ENCODE measurements around the gene KRTAP10-9. TPM values are rescaled to one million over a fixed set of nuclear protein-coding genes. Genes with fewer than 3 reads are reported as not detected.

Gene KRTAP10-9
- polyA plus RNA-seq, 3 donors = not detected

DNA sequence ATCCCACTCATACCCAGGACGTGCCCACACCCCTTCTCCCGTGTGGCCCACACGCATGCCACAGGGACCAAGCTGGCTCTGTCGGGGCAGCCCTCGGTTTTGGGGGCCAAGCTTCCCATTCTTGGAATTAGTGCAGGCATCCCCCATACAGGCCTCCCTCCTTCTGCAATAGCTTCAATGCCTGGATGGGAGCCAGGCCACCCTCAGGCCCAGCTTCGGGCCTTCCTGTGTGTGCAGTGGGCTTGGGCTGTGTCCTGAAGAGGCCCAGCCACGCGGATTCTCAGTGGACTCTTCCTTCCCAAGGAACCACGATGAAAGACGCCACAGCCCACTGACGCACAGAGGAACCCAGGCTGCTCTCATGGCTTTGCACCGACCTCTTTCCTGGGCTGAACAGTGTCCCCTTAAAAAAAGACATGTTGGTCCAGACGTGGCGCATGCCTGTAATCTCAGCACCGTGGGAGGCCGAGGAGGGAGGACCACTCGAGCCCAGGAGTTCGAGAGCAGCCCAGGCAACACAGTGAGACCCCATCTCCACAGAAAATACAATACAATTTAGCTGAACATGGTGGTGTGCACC is 22.7 kb downstream of the KRTAP10-9 start:
- no peaks in the 10 kb centered on the region for H3K36me3 Mint-ChIP-seq
- peaks cover 15 to 31% (median 26%) of the 10 kb centered on the region in 7 donors for H3K9me3 Mint-ChIP-seq
- H3K27ac Mint-ChIP-seq = no peak overlapping the region
- peaks cover under 1 to 14% (median 6%) of the 10 kb centered on the region in 3 donors for H3K27me3 Mint-ChIP-seq (ENCODE audit: low read depth in 3 of 3)
- Histone ChIP-seq H3K4me3 (replicated peaks in 1 of 3; ENCODE audit: low read depth in 2 of 3, low read length in 3 of 3) (no peak overlapping the region), H3K4me1 (ENCODE audit: control insufficient read depth in 1 of 2, insufficient read depth in 2 of 2, low read length in 2 of 2) (no peaks in the 10 kb centered on the region), H3K27ac (ENCODE audit: low read depth in 1 of 2, low read length in 2 of 2) (no peak overlapping the region), H3K9me3 (replicated peaks in 1 of 2; ENCODE audit: control insufficient read depth in 1 of 2, insufficient read depth in 1 of 2, low read length in 2 of 2) (peaks cover 9 to 16% of the 10 kb centered on the region in 2 donors), H3K36me3 (replicated peaks in 1 of 2; ENCODE audit: control insufficient read depth in 1 of 2, insufficient read depth in 2 of 2, low read length in 2 of 2) (no peaks in the 10 kb centered on the region), H4K20me1 (ENCODE audit: insufficient read depth, low read length) (no peaks in the 10 kb centered on the region), H3K4me2 (replicated peaks; ENCODE audit: extremely low read depth, low read length, poor library complexity, severe bottlenecking) (no peak overlapping the region), H3K79me2 (ENCODE audit: insufficient read depth, low read length) (no peaks in the 10 kb centered on the region), H3K9ac (ENCODE audit: insufficient read depth, low read length, poor library complexity, severe bottlenecking) (no peak overlapping the region), H3K27me3 (ENCODE audit: control insufficient read depth in 2 of 2, insufficient read depth in 2 of 2, low read length in 2 of 2) (no peaks in the 10 kb centered on the region), H2AFZ (ENCODE audit: insufficient read depth, low read depth, low read length, poor library complexity, severe bottlenecking) (no peak overlapping the region)
- TF ChIP-seq CTCF (IDR thresholded peaks at IDR 0.05) = no peak
- H3K4me3 Mint-ChIP-seq = no peak overlapping the region
- no peaks in the 10 kb centered on the region for H3K4me1 Mint-ChIP-seq
- 89% methylated on average over 11 of the region's 18 CpGs for WGBS (ENCODE audit: insufficient coverage)
- DNase-seq = no peak
- intact Hi-C loops (cut with micrococcal nuclease) = no loop called here

GRCh38 chr21:44650265-44650972 is 23.5 kb downstream of the KRTAP10-9 start:
- H3K9me3 ChIP-seq (replicated peaks in 1 of 2; ENCODE audit: control insufficient read depth in 1 of 2, insufficient read depth in 1 of 2, low read length in 2 of 2) = peaks cover 1 to 18% of the 10 kb centered on the region in 2 donors
- H4K20me1 ChIP-seq (ENCODE audit: insufficient read depth, low read length) = no peaks in the 10 kb centered on the region
- Mint-ChIP-seq H3K36me3 (no peaks in the 10 kb centered on the region), H3K27ac (no peak overlapping the region), H3K4me3 (no peak overlapping the region), H3K4me1 (no peaks in the 10 kb centered on the region), H3K9me3 (peaks cover 9 to 30% (median 21%) of the 10 kb centered on the region in 7 donors), H3K27me3 (ENCODE audit: low read depth in 3 of 3) (peaks cover 2 to 14% (median 6%) of the 10 kb centered on the region in 3 donors)
- no peak overlapping the region for H3K4me2 ChIP-seq (replicated peaks; ENCODE audit: extremely low read depth, low read length, poor library complexity, severe bottlenecking)
- WGBS (ENCODE audit: insufficient coverage) = 85% methylated on average over 15 of the region's 20 CpGs
- no peak overlapping the region for H3K9ac ChIP-seq (ENCODE audit: insufficient read depth, low read length, poor library complexity, severe bottlenecking)
- no peaks in the 10 kb centered on the region for H3K4me1 ChIP-seq (ENCODE audit: control insufficient read depth in 1 of 2, insufficient read depth in 2 of 2, low read length in 2 of 2)
- no peak overlapping the region for H2AFZ ChIP-seq (ENCODE audit: insufficient read depth, low read depth, low read length, poor library complexity, severe bottlenecking)
- no peak for DNase-seq
- no peaks in the 10 kb centered on the region for H3K27me3 ChIP-seq (ENCODE audit: control insufficient read depth in 2 of 2, insufficient read depth in 2 of 2, low read length in 2 of 2)
- H3K36me3 ChIP-seq (replicated peaks in 1 of 2; ENCODE audit: control insufficient read depth in 1 of 2, insufficient read depth in 2 of 2, low read length in 2 of 2) = no peaks in the 10 kb centered on the region
- TF ChIP-seq CTCF (IDR thresholded peaks at IDR 0.05) = no peak
- H3K4me3 ChIP-seq (replicated peaks in 1 of 3; ENCODE audit: low read depth in 2 of 3, low read length in 3 of 3) = no peak overlapping the region
- H3K27ac ChIP-seq (ENCODE audit: low read depth in 1 of 2, low read length in 2 of 2) = no peak overlapping the region
- intact Hi-C loops (cut with micrococcal nuclease) = no loop called here
- H3K79me2 ChIP-seq (ENCODE audit: insufficient read depth, low read length) = no peaks in the 10 kb centered on the region

All from CD14-positive monocyte (primary cell).